Activated CD4-positive, alpha-beta T cell treated with anti-CD3 and anti-CD28 coated beads for 48 hours (primary cell): Measurements from ENCODE around the gene SLC11A2.
"Not testable (repeated sequence)": the region's sequence is repeated elsewhere in the genome, so short reads cannot be mapped to it uniquely, and the experiment has no call there.

Experiments
- DNase-seq: peaks from one replicate; pipeline ENCODE4 v3.0.0-alpha.2; 2020

Gene SLC11A2

DNA sequence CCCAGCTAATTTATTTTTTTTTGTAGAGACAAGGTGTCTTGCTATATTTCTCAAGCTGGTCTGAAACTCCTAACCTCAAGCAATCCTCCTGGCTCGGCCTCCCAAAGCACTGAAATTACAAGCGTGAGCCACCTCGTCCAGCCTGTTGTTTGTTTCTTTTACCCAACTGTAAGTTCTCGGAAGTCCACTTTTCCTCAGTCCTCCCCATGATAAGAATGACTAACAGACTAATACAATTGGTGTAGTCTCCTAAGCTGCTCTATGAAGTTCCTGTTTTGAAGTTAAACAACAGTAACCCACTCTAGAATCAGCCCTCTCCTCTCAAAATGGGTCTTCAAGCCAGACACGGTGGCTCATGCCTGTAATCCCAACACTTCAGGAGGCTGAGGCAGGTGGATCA, 37.3 kb downstream of the SLC11A2 start:
- no peak for DNase-seq

DNA sequence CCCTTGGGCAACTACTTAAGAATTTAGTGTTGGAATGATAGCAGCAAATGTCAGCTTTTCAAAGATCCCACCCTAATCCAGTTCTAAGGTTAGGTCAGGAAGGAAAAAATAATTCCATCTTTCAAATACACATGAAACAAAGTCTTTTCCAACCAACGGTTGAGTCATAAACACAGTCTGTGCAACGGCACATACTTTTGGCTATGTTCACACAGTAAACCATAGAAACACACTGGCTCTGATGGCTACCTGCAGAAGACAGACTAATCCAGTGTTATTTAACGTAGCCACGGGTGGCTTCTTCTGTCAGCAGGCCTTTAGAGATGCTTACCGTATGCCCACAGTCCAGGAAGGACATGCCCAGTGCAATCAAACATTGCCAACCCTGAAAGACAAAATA, 38.1 kb downstream of the SLC11A2 start:
- DNase-seq: no peak

DNA sequence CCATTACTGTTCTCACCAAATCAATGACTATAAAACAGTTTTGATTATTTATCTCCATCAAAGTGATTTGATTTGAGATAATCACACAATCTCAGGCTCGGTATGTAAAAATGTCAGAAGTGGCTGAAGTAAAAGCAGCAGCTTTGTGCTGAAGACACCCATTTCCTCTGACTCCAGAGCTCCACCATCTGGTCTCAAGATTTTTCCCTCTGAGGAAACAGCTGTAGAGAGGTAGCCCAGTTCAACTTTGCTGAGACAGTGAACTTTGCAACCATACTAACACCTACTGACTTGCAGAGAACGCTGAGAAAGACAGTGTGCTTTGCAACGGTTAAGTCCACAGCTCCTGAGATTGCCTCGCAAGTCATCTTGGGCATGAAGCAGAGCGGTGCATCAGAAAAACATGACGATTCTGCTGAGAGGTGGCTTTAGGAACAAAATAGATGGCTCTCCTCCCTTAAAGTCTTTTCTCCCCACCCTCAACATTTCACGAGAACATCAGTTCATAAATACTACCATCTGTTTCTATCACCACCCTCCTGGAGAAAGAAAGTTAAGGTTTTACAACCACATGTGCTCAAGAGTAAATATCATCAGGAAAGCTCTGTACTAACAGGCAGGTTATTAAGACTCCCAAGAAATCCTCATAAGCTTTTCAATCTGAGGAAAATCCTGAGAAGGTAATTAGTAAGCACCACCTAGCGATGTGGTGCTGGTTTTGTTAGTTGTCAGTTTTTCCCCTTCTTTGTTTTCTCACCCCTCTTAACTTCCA, 39.0 kb downstream of the SLC11A2 start:
- DNase-seq: peak; percentile 12

DNA sequence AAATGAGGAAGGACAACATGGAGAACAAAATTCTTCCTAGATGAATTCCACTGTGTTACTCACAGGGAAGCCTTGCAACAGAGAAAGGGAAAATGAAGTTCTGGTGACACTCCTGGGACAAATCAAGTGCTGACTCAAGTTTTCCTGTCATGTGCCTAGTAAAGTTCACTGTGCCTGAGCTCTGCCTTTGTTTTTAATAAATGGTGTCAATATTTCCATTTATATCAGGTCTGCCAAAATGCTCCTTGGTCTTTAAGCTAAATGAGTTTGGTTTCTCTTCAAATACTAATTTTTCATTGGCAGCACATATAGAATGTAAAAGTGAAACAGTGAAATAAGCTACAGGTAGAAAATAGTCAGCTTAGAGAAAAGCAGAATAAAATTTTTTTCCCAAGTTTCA, 40.9 kb downstream of the SLC11A2 start:
- no peak for DNase-seq

DNA sequence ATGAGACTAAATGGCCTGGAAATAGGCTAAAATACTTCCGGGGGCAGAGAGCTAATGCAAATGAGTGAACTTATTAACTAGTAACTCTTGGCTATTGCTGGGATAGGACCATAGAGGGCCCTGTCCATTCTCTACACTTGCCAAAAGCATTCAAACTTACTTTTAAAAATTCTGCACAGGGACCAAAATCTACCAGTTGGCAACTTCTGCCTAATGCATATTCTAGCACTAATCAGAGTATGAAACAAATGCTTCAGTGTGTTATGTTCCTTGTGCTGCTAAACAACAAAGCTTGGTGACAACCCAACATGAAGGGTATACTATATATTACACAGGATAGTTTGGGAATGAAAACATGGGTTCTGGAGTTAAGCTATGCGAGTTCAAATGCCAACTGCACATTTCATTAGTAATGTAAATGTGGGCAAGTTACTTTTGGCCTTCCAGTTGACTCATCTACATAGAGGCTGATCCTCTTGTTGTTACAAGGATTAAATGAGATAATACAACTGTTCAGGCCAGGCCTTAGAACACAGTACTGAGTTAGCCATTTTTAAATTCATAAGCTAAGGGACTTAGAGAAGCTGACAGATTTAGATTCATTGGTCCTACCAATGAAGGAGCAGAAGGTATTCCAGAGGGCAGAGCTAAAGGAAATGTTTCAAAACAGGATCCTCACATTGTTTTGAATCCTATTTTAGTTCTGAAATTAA, 41.4 kb downstream of the SLC11A2 start:
- DNase-seq: no peak

DNA sequence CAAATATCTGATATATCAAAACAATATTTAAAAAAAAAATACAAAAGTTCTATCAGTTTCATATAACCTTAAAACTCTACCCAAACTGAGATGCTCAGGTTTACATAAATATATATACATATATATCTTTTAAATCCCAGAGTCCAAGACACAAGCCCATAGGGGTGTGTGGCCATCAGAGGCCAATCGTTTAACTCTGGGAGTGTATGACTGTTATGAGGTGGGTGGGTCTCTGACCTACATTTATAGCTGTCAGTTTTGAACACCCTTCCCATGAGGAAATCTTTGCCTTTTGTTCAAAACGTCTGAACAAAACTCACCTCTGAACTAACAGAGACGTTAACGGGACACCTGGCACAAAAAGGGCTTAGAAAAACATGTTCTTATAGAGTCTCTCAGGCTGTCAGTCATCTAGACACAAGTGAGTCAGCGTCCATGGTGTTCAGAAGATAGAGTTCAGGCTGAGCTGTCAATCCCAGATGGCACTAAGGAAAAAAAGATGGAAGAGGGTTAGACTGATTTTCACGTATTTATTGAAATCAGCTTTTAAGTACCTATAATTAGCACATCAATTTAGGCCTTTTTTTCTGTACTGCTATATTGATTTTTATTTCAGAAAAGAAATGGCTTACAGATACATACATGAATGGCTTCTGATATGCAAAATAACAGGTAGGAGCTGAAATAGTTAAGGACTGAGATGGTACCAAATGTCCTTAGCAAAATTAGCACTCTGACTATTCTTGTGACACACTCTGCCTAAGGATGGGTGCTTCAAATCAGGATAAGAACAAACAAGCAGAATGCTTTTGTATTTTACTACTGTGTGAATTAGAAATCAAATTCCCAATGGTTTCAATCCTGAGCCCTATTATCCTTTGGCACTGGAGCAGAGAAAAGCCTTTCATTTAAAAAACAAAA, 44.6 kb downstream of the SLC11A2 start:
- no peak for DNase-seq

DNA sequence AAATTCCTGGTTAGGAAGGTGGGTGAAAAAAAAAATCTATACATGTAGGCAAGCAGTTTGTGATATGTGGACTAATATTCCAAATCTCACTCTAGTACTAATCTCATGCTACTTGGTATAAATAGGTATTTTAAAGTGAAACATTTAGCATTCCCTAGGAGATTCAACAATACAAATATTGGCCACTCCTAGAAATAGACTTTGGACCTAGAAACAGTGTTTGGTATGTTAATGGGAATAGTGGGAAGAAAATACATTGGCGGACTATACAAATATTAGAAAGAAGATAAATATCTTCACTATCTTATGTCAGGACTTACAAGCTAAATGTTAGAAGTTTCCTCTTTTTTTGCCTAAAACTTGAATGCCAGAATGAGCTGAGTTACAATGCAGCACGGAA, 45.6 kb downstream of the SLC11A2 start:
- no peak for DNase-seq

DNA sequence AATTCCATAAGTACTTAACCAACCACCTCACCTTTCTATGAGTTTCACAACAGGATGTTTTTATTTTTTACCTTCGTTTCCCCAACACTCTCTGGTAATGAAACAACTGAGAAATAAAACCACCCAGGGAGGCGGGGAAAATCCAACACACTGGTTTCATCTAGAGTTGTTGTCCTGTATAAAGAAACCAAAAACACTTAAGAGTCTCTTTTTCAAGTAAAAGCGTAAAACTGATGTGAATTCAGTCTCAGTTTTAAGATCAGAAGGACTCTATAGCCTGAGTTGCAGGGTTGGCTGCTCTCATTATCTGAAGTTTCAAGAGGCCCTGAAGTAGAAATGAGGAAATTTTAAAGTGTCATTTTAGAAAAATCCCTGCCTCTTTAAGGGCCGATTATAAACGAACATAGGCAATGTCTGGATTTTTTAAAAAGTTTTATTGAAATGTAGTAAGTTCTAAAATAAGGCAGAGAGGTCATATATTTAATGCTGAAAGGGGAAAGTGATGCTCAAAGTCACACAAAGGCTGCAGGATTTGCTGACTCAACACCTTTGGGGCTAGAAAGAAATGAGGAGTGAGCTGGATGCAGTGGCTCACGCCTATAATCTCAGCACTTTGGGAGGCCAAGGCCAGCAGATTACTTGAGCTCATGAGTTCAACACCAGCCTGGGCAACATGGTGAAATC, 46.7 kb downstream of the SLC11A2 start:
- DNase-seq: peak; percentile 50

DNA sequence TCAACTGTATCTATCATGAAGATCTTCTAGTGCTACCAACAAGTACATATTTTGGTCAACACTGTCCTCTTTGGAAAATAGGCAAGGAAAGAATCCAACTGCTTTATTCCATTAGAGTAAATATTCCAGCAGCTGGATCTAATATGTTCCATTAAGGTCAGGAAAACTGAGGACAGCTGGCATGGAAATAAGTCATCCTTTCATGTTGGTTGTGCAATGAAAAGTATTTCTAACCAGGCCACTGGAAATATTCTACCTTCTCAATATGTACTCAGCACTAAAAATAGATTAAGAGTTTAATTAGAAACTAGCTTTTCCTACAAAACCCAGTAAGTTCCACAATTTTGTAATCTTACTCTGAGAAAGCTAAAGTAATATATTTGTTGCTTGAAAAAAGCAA, 54.2 kb downstream of the SLC11A2 start:
- DNase-seq: no peak

DNA sequence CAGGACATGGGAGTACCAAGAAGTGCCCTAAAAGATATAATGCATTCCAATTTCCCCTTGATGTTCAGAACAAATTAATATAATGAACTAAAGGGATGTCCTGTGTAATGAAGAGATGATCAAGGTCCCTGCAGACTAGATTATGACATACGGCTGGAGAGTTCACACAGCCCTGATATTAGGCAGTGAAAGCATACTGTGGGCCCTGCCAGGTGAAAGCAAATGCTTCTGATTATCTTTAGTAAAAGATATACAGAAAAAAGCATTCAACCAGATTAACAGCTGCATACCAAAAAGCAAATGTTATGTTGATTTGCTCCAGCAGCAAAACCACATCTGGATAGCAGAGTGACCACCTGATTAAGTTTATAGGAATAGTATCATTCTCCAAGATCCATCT, 61.8 kb downstream of the SLC11A2 start:
- DNase-seq: no peak

DNA sequence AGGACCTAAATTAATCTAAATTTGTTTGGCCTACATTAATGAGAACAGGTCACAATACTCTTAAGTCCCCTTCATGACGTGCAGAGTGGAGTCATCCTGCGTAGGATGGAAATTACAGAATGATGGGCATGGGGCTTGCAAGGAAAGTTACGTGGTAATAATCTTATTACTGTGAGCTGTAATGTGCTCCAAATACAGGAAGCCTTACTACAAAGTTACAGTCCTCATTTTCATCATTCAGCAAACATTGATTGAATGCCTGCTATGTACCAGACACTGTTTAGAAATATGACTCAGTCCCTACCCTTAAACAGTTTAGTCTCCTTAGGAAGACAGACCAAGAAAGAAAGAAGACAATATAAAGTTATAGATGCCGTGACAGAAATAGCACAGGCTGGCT, 64.5 kb downstream of the SLC11A2 start:
- DNase-seq: no peak

DNA sequence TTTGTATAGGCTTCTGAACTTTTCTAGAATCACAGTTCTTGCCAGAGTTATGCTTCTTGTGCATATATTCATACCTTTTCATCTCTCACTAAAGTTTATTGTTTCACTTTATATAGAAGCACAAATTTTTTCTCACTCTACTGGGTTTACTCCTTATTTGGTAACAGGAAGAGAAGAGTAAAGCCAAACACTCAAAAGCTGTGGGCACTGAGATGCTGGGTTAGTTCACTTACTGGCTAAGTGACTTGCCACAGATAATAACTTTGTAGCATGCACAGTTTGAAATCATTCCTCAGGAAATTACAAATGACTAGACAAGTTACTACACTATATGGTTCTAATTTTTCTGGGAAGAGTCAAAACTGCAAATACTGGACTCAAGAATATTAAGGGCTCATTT, 66.1 kb downstream of the SLC11A2 start:
- DNase-seq: no peak

DNA sequence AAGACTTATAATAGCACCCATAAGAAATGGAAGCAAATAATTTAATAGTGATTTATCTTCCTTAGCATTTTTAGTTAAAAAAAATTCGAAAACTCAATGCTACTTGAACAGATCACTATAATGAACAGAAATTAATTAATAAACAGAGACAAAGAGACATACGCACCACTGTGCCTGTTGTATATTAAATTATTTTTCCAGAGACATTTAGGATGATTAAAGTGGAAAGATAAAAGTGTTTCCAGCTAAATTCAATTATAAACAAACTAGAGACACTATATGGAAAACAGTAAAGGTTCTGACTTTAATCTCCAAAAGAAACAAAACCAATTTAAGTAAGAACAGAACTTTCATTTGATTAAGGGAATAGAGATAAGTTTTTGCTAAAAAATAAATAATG, 70.5 kb downstream of the SLC11A2 start:
- DNase-seq: no peak

DNA sequence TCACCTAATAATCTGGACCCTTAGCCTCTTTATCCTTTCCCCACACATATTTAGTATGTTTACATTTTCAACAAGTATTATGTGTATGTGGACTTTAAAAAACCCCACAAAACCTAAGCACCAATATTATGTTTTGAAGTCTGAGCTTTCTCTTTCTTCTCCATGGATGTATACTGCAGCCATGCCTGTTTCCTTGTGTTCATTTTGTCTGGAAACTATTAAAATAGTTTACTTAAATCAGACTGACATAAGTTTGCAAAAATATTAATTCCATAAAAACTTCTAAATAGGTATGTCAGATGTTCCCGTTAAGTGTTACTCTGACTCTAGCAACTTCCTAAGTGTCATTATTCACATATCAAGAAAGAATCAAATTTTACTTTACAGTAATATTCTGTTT, 70.9 kb downstream of the SLC11A2 start:
- no peak for DNase-seq

DNA sequence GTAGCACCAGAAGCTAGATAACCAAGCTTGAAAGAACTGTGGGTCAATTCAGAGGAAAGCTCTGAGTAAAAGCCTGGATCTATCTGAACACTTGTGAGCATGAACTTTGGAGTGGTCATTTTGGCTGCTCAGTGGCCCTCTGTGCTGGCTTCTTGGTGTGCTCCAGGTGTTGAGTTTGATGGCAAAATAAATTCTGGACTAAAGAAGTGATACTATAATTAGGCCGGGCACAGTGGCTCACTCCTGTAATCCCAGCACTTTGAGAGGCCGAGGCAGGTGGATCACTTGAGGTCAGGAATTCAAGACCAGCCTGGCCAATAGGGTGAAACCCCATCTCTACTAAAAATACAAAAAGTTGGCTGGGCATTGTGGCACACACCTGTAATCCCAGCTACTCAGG, 71.4 kb downstream of the SLC11A2 start:
- DNase-seq: not testable (repeated sequence)

DNA sequence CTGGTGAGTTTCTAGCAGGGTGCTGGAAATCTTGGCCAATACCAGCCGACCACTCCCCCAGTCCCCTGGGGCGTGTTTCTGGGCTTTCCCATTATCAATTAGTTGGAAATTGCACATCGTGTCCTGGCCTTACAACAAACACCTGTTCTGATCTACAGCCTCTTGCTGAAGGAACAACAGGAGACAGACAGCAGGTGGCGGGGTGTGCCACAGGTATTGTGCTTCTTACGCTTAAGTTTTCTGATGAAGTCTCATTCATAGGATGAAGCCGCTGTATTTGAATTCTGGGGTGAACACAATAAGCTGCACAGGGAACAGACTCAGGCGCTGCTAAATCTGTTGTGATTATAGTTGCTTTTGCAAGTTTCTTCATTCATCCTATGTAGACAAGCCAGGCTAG, 73.1 kb downstream of the SLC11A2 start:
- no peak for DNase-seq

DNA sequence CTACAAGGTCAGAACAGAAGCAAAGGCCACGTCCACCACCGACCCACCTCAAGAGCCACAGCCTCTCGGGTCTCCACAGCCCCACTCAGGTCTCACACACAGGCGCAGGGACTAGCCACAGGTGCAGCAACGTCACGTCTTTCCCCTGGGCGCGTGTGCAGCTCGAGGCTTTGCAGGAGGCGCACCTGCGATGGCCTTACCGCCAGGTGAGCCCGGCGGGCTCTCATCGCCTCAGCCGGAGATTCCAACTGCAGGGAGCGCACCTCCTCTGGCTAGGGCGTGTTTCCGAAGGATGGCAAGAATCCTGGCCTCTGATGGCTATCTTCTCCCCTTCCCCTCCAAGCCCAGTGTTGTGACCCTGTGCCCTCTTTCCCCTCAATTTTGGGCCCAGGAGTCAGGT, 73.7 kb downstream of the SLC11A2 start, which contains the start of gene HIGD1C:
TSS of gene HIGD1C (plus strand) at position 35 of the 400 bp plus-strand sequence. CDS start 1,455 bp downstream, outside the sequence.
- no peak for DNase-seq

DNA sequence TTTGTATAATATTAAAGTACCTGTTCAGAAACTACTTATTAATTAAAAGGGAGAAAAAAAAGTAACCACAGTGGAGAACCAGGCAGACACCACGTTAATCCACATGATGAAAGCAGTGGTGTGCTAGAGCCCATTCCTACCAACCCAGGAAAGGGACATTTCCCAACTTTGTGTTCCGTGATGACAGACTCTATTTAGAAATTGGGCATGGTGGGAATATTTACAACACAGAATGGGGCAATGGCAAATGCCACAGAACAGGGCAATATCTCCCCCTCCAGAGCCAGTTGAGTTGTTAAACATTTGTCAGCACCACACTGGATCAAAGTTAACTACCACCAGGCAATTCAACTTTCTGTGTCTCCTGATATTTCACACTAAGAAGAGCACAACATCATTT, 75.1 kb downstream of the SLC11A2 start:
- DNase-seq: no peak

DNA sequence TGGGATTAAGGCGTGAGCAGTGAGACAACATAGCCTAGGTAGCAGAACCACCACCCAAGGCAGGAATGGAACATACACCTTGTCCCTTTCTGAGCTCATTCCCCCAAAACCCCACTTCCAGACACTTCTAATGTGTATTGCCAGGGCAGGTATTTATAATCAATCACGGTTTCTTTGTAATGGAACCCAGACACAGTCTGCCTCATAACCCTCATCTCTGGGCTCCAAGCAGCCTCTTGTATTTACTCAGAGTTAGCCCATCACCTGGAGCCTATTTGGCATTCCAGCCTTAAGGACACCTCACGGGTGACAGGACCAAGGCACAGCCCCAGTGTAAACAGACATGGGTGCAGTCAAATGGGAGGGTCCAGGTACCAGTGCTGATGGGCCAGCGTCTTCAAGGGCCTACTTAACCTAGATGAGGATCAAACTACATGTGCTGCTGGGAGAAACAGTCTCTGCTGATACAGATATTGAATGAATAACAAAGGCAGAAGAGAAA, 76.3 kb downstream of the SLC11A2 start:
- DNase-seq: no peak

DNA sequence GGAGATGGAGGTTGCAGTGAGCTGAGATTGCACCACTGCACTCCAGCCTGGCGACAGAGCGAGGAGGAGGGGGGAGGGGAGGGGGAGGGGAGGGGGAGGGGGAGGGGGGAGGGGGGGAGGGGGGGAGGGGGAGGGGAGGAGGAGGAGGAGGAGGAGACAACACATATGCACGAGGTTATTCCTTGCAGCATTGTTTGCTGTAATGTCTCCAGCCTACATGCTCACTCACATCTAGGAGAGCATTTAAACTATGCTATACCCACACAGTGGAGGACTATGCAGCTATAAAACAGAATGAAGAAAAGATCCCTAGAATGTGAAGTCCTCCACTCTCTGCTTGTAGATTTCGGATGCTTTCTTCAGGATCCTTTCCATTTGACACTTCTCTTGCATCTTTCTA, 77.4 kb downstream of the SLC11A2 start:
- DNase-seq: no peak

DNA sequence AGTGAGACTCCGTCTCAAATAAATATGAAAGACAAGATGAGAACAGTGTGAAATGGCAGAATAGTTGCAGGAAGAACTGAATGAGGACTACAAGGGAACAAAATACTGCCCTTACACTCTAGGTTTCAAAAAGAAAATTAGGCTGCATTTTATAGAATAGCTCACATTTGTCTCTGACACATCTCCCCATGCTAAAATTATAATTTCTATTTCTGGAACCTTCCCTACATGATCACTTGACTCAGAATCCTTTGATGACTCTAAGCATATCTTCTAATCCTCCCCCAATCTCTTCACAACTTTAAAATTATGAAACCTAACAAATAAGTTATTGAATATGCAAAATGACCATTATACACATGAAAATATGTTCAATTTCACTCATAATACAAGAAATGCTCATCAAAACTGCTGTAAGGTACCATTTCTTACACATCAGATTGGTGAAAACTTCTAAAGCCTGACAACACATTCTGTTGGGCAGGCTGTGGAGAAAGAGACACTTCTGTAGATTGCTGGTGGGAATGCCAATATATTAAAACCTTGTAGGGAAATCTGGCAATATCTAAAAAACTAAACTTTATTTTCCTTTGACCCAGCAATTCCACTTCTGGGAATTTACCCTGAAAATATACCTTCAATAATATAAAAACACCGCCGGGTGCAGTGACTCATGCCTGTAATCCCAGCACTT, 78.1 kb downstream of the SLC11A2 start:
- no peak for DNase-seq

DNA sequence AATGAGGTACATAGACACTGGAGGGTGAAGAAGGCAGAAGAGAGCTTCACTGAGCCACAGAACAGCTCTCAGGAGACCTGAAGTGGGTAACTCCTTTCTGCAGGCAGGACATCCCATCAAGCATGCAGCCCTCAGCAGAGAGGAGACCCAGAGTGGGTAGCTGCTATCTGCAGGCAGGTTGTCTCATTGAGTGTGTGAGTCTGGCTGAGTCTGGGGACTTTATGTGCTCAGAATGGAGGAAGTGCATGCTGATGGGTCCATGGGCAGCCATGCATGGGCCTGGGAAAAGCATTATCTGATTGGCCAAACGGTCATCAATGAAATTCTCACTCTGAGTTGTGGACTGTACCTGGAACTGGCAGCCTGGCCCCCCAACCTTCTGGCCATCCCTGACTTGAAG, 88.5 kb downstream of the SLC11A2 start:
- no peak for DNase-seq
